ENCODE data around the gene SFXN3. TPM values are rescaled to one million over a fixed set of nuclear protein-coding genes. Genes with fewer than 3 reads are reported as not detected.

The SFXN3 gene
- total and polyA plus RNA-seq, 10 of the 15 experiments (the other 5 are each of a cell fraction or from before 2014, with no cell fraction given) = 0.05 to 11.3 (median 1.2) TPM

DNA sequence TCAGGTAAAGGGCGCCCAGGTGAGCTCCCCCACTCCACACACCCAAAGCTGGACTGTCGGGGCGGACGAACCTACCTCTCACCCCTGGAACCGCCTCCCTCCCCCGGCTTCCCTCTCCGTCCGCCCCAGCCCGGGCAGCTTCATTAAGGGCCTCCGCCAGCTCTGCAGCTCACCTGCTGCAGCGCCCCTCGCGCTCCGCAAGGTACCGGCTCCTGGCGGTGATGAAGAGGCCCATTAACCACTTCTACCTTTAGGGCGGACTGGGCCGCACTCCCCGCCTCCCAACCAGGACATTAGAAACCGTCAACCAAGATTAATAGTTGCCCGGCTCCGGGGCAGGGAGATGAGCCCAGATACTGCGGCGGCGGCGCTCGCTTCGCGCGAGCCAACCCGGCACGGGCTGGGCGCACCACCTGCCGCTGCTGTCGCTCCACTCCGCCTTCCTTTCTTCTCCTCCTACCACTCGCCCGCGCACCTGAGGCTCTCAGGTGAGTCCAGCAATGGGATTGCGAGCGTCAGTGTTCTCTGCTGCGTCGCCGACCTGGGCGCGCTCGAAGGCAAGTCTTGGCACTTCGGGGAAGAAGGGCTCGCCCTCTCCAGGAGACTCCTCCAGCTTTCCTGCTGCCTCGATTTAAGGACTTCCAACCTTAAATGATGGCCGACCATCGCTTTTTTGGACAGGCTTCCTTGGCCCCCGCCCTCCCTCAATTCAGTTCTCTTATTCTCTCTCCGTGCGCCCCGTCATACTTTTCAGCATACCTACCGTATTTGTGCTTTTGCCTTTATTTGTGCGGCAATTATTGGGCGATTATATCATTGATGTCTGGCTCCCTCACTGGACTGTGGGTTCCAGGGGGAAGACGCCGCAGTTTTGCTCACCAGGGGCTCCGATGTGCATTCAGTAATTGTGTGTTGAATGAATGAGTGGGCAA is 17.2 kb downstream of the SFXN3 start:
- no TSS peak for BruUV-seq (replicated peaks)
- Histone ChIP-seq H3K9me3 (replicated peaks; ENCODE audit: control insufficient read depth, insufficient read depth, low read length) (no peaks in the 10 kb centered on the region), H3K79me2 (ENCODE audit: control insufficient read depth, insufficient read depth, low read length) (no peaks in the 10 kb centered on the region), H3K36me3 (ENCODE audit: control insufficient read depth in 2 of 2, insufficient read depth in 2 of 2, low read length in 1 of 2) (no peaks in the 10 kb centered on the region), H4K20me1 (ENCODE audit: control insufficient read depth, insufficient read depth) (no peaks in the 10 kb centered on the region), H3K27ac (ENCODE audit: control insufficient read depth, insufficient read depth) (no peak overlapping the region), H2AFZ (ENCODE audit: control insufficient read depth, low read depth, low read length) (no peak overlapping the region), H3K4me2 (ENCODE audit: control insufficient read depth, insufficient read depth) (no peak overlapping the region), H3K4me1 (ENCODE audit: control insufficient read depth, insufficient read depth, low read length) (peaks cover 8% of the 10 kb centered on the region), H3K27me3 (replicated peaks in 1 of 2; ENCODE audit: control insufficient read depth in 2 of 2, insufficient read depth in 2 of 2, low read length in 1 of 2) (peaks cover 0 to 1% of the 10 kb centered on the region in 2 experiments; a peak in 2 of 4 replicates), H3K4me3 (no peak overlapping the region), H3K9ac (ENCODE audit: control insufficient read depth, insufficient read depth, low read length) (no peak overlapping the region)
- in situ Hi-C loops (cut with MboI) (no loop called here), intact Hi-C loops (cut with micrococcal nuclease; ENCODE audit: unreplicated experiment) (no loop called here)
- FAIRE-seq = no peak
- WGBS (ENCODE audit: insufficient coverage, insufficient replicate concordance, low lambda C conversion rate, missing lambda C conversion rate) = 77% methylated on average over 60 of the region's 62 CpGs
- ChIA-PET POLR2A (interaction anchor here (0.5 kb wide), 1 partner anchor 13 kb away, joined by 3 read pairs; no protein-coding TSS in a partner anchor), CTCF (interaction anchor here (1.2 to 24.4 kb wide), 2 partner anchors 13 to 94 kb away, joined by 3 to 885 read pairs; partner anchors contain the start of gene KAZALD1), SMC1A (ENCODE audit: uncharacterized antibody, unreplicated experiment) (interaction anchor here (1.4 kb wide), 1 partner anchor 28 kb away, joined by 3 read pairs; no protein-coding TSS in a partner anchor), RAD21 (ENCODE audit: unreplicated experiment) (no interaction called here)
- TF ChIP-seq RUNX3 (IDR thresholded peaks at IDR 0.05; ENCODE audit: low read length) = no peak
- no peak for TF ChIP-seq STAT1 (conservative IDR thresholded peaks at IDR 0.05)
- no peak for TF ChIP-seq FOXK2 (IDR thresholded peaks at IDR 0.05)
- no peak for TF ChIP-seq MAX (IDR thresholded peaks at IDR 0.05; ENCODE audit: low read depth, low read length)
- TF ChIP-seq BACH1 (IDR thresholded peaks at IDR 0.05; ENCODE audit: borderline replicate concordance) = no peak
- TF ChIP-seq ZNF384 (IDR thresholded peaks at IDR 0.05; ENCODE audit: borderline replicate concordance, low read depth, low read length) = no peak
- ATAC-seq = no peak
- no peak for DNase-seq (ENCODE audit: low read depth, low spot score)
